Measurements from ENCODE around the gene CAMK2G.

DNA sequence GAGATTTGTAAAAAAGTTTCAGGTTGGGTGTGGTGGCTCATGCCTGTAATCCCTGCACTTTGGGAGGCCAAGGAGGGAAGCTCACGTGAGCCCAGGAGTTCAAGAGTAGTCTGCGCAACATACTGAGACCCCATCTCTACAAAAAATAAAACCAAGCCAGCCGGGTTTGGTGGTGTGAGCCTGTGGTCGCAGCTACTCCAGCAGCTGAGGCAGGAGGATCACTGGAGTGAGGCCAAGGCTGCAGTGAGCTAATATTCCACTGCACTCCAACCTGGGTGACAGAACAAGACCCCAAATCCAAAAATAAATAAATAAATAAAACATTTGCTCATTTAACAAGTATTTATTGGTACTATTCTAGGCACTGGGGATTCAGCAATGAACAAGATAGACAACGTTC lies 94.1 kb downstream of the CAMK2G start:
- TF ChIP-seq, protein P1, sequence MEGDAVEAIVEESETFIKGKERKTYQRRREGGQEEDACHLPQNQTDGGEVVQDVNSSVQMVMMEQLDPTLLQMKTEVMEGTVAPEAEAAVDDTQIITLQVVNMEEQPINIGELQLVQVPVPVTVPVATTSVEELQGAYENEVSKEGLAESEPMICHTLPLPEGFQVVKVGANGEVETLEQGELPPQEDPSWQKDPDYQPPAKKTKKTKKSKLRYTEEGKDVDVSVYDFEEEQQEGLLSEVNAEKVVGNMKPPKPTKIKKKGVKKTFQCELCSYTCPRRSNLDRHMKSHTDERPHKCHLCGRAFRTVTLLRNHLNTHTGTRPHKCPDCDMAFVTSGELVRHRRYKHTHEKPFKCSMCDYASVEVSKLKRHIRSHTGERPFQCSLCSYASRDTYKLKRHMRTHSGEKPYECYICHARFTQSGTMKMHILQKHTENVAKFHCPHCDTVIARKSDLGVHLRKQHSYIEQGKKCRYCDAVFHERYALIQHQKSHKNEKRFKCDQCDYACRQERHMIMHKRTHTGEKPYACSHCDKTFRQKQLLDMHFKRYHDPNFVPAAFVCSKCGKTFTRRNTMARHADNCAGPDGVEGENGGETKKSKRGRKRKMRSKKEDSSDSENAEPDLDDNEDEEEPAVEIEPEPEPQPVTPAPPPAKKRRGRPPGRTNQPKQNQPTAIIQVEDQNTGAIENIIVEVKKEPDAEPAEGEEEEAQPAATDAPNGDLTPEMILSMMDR (IDR thresholded peaks at IDR 0.05) = no peak
- TF ChIP-seq POLR2AphosphoS5 (IDR thresholded peaks at IDR 0.05; ENCODE audit: insufficient read depth in 1 of 2, low read depth in 1 of 2) (no peak), POLR2A (IDR thresholded peaks at IDR 0.05) (no peak)

Measured in vagina (tissue), 2 donors.